ENCODE data around the gene MARK3. TPM values are rescaled to one million over a fixed set of nuclear protein-coding genes. Genes with fewer than 3 reads are reported as not detected.
A peak's percentile ranks its signal among the peaks of the same experiment; 100 is the strongest.

The MARK3 gene
- total and polyA plus RNA-seq, 2 of the 13 experiments (the other 11 are each of a cell fraction or from before 2014, with no cell fraction given) = 47.7 to 56.6 TPM

- TF ChIP-seq, protein P1, sequence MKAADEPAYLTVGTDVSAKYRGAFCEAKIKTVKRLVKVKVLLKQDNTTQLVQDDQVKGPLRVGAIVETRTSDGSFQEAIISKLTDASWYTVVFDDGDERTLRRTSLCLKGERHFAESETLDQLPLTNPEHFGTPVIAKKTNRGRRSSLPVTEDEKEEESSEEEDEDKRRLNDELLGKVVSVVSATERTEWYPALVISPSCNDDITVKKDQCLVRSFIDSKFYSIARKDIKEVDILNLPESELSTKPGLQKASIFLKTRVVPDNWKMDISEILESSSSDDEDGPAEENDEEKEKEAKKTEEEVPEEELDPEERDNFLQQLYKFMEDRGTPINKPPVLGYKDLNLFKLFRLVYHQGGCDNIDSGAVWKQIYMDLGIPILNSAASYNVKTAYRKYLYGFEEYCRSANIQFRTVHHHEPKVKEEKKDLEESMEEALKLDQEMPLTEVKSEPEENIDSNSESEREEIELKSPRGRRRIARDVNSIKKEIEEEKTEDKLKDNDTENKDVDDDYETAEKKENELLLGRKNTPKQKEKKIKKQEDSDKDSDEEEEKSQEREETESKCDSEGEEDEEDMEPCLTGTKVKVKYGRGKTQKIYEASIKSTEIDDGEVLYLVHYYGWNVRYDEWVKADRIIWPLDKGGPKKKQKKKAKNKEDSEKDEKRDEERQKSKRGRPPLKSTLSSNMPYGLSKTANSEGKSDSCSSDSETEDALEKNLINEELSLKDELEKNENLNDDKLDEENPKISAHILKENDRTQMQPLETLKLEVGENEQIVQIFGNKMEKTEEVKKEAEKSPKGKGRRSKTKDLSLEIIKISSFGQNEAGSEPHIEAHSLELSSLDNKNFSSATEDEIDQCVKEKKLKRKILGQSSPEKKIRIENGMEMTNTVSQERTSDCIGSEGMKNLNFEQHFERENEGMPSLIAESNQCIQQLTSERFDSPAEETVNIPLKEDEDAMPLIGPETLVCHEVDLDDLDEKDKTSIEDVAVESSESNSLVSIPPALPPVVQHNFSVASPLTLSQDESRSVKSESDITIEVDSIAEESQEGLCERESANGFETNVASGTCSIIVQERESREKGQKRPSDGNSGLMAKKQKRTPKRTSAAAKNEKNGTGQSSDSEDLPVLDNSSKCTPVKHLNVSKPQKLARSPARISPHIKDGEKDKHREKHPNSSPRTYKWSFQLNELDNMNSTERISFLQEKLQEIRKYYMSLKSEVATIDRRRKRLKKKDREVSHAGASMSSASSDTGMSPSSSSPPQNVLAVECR (CRISPR knock-in tag; IDR thresholded peaks at IDR 0.05; ENCODE audit: borderline replicate concordance) = peak; percentile 99
- TF ChIP-seq, protein P2, sequence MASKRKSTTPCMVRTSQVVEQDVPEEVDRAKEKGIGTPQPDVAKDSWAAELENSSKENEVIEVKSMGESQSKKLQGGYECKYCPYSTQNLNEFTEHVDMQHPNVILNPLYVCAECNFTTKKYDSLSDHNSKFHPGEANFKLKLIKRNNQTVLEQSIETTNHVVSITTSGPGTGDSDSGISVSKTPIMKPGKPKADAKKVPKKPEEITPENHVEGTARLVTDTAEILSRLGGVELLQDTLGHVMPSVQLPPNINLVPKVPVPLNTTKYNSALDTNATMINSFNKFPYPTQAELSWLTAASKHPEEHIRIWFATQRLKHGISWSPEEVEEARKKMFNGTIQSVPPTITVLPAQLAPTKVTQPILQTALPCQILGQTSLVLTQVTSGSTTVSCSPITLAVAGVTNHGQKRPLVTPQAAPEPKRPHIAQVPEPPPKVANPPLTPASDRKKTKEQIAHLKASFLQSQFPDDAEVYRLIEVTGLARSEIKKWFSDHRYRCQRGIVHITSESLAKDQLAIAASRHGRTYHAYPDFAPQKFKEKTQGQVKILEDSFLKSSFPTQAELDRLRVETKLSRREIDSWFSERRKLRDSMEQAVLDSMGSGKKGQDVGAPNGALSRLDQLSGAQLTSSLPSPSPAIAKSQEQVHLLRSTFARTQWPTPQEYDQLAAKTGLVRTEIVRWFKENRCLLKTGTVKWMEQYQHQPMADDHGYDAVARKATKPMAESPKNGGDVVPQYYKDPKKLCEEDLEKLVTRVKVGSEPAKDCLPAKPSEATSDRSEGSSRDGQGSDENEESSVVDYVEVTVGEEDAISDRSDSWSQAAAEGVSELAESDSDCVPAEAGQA (IDR thresholded peaks at IDR 0.05; ENCODE audit: low read depth) = no peak
- TF ChIP-seq, protein P2 (CRISPR knock-in tag; IDR thresholded peaks at IDR 0.05; ENCODE audit: borderline replicate concordance) = no peak
- TF ChIP-seq, protein P3, sequence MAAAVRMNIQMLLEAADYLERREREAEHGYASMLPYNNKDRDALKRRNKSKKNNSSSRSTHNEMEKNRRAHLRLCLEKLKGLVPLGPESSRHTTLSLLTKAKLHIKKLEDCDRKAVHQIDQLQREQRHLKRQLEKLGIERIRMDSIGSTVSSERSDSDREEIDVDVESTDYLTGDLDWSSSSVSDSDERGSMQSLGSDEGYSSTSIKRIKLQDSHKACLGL (CRISPR knock-in tag; IDR thresholded peaks at IDR 0.05) = peak; percentile 52; the same call in 1 of the 2 replicates
- peak; percentile 29; the same call in 1 of the 2 replicates for TF ChIP-seq GATA4 (IDR thresholded peaks at IDR 0.05; ENCODE audit: borderline replicate concordance, low read depth)
- TF ChIP-seq, protein P4, sequence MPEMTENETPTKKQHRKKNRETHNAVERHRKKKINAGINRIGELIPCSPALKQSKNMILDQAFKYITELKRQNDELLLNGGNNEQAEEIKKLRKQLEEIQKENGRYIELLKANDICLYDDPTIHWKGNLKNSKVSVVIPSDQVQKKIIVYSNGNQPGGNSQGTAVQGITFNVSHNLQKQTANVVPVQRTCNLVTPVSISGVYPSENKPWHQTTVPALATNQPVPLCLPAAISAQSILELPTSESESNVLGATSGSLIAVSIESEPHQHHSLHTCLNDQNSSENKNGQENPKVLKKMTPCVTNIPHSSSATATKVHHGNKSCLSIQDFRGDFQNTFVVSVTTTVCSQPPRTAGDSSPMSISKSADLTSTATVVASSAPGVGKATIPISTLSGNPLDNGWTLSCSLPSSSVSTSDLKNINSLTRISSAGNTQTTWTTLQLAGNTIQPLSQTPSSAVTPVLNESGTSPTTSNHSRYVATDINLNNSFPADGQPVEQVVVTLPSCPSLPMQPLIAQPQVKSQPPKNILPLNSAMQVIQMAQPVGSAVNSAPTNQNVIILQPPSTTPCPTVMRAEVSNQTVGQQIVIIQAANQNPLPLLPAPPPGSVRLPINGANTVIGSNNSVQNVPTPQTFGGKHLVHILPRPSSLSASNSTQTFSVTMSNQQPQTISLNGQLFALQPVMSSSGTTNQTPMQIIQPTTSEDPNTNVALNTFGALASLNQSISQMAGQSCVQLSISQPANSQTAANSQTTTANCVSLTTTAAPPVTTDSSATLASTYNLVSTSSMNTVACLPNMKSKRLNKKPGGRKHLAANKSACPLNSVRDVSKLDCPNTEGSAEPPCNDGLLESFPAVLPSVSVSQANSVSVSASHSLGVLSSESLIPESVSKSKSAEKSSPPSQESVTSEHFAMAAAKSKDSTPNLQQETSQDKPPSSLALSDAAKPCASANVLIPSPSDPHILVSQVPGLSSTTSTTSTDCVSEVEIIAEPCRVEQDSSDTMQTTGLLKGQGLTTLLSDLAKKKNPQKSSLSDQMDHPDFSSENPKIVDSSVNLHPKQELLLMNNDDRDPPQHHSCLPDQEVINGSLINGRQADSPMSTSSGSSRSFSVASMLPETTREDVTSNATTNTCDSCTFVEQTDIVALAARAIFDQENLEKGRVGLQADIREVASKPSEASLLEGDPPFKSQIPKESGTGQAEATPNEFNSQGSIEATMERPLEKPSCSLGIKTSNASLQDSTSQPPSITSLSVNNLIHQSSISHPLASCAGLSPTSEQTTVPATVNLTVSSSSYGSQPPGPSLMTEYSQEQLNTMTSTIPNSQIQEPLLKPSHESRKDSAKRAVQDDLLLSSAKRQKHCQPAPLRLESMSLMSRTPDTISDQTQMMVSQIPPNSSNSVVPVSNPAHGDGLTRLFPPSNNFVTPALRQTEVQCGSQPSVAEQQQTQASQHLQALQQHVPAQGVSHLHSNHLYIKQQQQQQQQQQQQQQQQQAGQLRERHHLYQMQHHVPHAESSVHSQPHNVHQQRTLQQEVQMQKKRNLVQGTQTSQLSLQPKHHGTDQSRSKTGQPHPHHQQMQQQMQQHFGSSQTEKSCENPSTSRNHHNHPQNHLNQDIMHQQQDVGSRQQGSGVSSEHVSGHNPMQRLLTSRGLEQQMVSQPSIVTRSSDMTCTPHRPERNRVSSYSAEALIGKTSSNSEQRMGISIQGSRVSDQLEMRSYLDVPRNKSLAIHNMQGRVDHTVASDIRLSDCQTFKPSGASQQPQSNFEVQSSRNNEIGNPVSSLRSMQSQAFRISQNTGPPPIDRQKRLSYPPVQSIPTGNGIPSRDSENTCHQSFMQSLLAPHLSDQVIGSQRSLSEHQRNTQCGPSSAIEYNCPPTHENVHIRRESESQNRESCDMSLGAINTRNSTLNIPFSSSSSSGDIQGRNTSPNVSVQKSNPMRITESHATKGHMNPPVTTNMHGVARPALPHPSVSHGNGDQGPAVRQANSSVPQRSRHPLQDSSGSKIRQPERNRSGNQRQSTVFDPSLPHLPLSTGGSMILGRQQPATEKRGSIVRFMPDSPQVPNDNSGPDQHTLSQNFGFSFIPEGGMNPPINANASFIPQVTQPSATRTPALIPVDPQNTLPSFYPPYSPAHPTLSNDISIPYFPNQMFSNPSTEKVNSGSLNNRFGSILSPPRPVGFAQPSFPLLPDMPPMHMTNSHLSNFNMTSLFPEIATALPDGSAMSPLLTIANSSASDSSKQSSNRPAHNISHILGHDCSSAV (CRISPR knock-in tag; IDR thresholded peaks at IDR 0.05; ENCODE audit: borderline replicate concordance) = no peak
Observed at GRCh38 chr14:103528587-103529382, 143.6 kb downstream of the MARK3 start, which contains the start of gene TRMT61A (continued).
